GM15510 (cell line): ENCODE data around the gene DERL3.

Experiments used
- POLR2A ChIP-seq: IDR thresholded peaks from 3 replicates; pipeline ENCODE4 v1.6.1; 2011; ENCODE audit warnings: borderline replicate concordance; ENCODE audit not compliant: insufficient read length; ENCODE audit errors: extremely low read depth

Gene DERL3

GRCh38 chr22:23825246-23825905, 13.4 kb downstream of the DERL3 start:
- TF ChIP-seq POLR2A: no peak

GRCh38 chr22:23824476-23825245, 14.1 kb downstream of the DERL3 start:
- TF ChIP-seq POLR2A: no peak

GRCh38 chr22:23823331-23823791, 15.4 kb downstream of the DERL3 start:
- no peak for TF ChIP-seq POLR2A

- TF ChIP-seq POLR2A: no peak
These were observed 16.6 kb downstream of the DERL3 start for GRCh38 chr22:23822101-23822671.

- no peak for TF ChIP-seq POLR2A
These were observed 18.0 kb downstream of the DERL3 start for GRCh38 chr22:23820748-23821211.

- TF ChIP-seq POLR2A: no peak
These were observed 20.3 kb downstream of the DERL3 start for GRCh38 chr22:23818541-23818940.

- no peak for TF ChIP-seq POLR2A
These were observed 21.7 kb downstream of the DERL3 start for GRCh38 chr22:23817146-23817545.

GRCh38 chr22:23816156-23816976, 22.4 kb downstream of the DERL3 start:
- TF ChIP-seq POLR2A: no peak

GRCh38 chr22:23815541-23816155, 23.2 kb downstream of the DERL3 start:
- TF ChIP-seq POLR2A: no peak

- TF ChIP-seq POLR2A: no peak
These were observed 26.4 kb downstream of the DERL3 start for GRCh38 chr22:23812378-23812777.

GRCh38 chr22:23806837-23807236, 32.0 kb downstream of the DERL3 start:
- no peak for TF ChIP-seq POLR2A

- TF ChIP-seq POLR2A: no peak
These were observed 34.0 kb downstream of the DERL3 start for GRCh38 chr22:23804781-23805291.

- TF ChIP-seq POLR2A: peak; percentile 46
These were observed 35.6 kb downstream of the DERL3 start for GRCh38 chr22:23803001-23803819.
